Kidney capillary endothelial cell (primary cell): Measurements from ENCODE around the gene MEGF9.

Source experiments
- DNase-seq: peaks from one replicate; pipeline ENCODE4 v3.0.0-alpha.2; 2018; ENCODE audit warnings: low spot score

MEGF9 gene

GRCh38 chr9:120702075-120702474 is 12.2 kb downstream of the MEGF9 start:
- no peak for DNase-seq

GRCh38 chr9:120701248-120701647 is 13.0 kb downstream of the MEGF9 start:
- DNase-seq, result no peak

- no peak for DNase-seq
Measured at GRCh38 chr9:120698766-120699165, 15.5 kb downstream of the MEGF9 start.

- no peak for DNase-seq
Measured at GRCh38 chr9:120697448-120697847, 16.8 kb downstream of the MEGF9 start.

GRCh38 chr9:120696551-120697230 is 17.6 kb downstream of the MEGF9 start:
- no peak for DNase-seq

GRCh38 chr9:120694559-120694958 is 19.7 kb downstream of the MEGF9 start:
- no peak for DNase-seq

GRCh38 chr9:120693700-120694008 is 20.6 kb downstream of the MEGF9 start:
- DNase-seq, result no peak

- no peak for DNase-seq
Measured at GRCh38 chr9:120692901-120693699, 21.2 kb downstream of the MEGF9 start.

- DNase-seq, result no peak
Measured at GRCh38 chr9:120690372-120690771, 23.9 kb downstream of the MEGF9 start.

- no peak for DNase-seq
Measured at GRCh38 chr9:120689860-120690259, 24.4 kb downstream of the MEGF9 start.

- DNase-seq, result no peak
Measured at GRCh38 chr9:120688758-120689157, 25.5 kb downstream of the MEGF9 start.

GRCh38 chr9:120683150-120683549 is 31.1 kb downstream of the MEGF9 start:
- no peak for DNase-seq

- no peak for DNase-seq
Measured at GRCh38 chr9:120681121-120681520, 33.1 kb downstream of the MEGF9 start.

GRCh38 chr9:120680579-120680978 is 33.7 kb downstream of the MEGF9 start:
- DNase-seq, result no peak

- DNase-seq, result no peak
Measured at GRCh38 chr9:120680161-120680560, 34.1 kb downstream of the MEGF9 start.

GRCh38 chr9:120677965-120678364 is 36.3 kb downstream of the MEGF9 start:
- no peak for DNase-seq

GRCh38 chr9:120676767-120677402 is 37.4 kb downstream of the MEGF9 start:
- DNase-seq, result no peak

- DNase-seq, result no peak
Measured at GRCh38 chr9:120668399-120668798, 45.9 kb downstream of the MEGF9 start.

- DNase-seq, result no peak
Measured at GRCh38 chr9:120663950-120664349, 50.3 kb downstream of the MEGF9 start.

- no peak for DNase-seq
Measured at GRCh38 chr9:120663380-120663779, 50.9 kb downstream of the MEGF9 start.

- DNase-seq, result no peak
Measured at GRCh38 chr9:120662513-120662912, 51.8 kb downstream of the MEGF9 start.

GRCh38 chr9:120659676-120660075 is 54.6 kb downstream of the MEGF9 start:
- no peak for DNase-seq

GRCh38 chr9:120659209-120659608 is 55.1 kb downstream of the MEGF9 start:
- no peak for DNase-seq
